ENCODE measurements around the gene MPDU1.
"Not testable (repeated sequence)": the region's sequence is repeated elsewhere in the genome, so short reads cannot be mapped to it uniquely, and the experiment has no call there.

MPDU1 gene

GRCh38 chr17:7612294-7612640, 28.6 kb downstream of the MPDU1 start:
- H3K27ac Mint-ChIP-seq = no peak overlapping the region
- H3K4me3 Mint-ChIP-seq = peak overlapping the region; percentile 64
- no peaks in the 10 kb centered on the region for H3K27me3 Mint-ChIP-seq (ENCODE audit: low read depth)
- peaks cover 6% of the 10 kb centered on the region for H3K36me3 Mint-ChIP-seq (ENCODE audit: low read depth)
- peaks cover 30% of the 10 kb centered on the region for H3K4me1 Mint-ChIP-seq (ENCODE audit: low read depth)
- H3K9me3 Mint-ChIP-seq = no peaks in the 10 kb centered on the region

GRCh38 chr17:7613769-7614424, 30.2 kb downstream of the MPDU1 start:
- peak overlapping the region; percentile 93 for H3K4me3 Mint-ChIP-seq
- H3K4me1 Mint-ChIP-seq (ENCODE audit: low read depth) = peaks cover 34% of the 10 kb centered on the region
- H3K27ac Mint-ChIP-seq = peak overlapping the region; percentile 89
- H3K9me3 Mint-ChIP-seq = no peaks in the 10 kb centered on the region
- peaks cover 6% of the 10 kb centered on the region for H3K36me3 Mint-ChIP-seq (ENCODE audit: low read depth)
- H3K27me3 Mint-ChIP-seq (ENCODE audit: low read depth) = no peaks in the 10 kb centered on the region

GRCh38 chr17:7614425-7615264, 31.0 kb downstream of the MPDU1 start, which contains the start of gene FXR2:
FXR2 (minus strand) TSS chr17:7614897; CDS start chr17:7614532, 365 bp downstream.
- Mint-ChIP-seq H3K27me3 (ENCODE audit: low read depth) (no peaks in the 10 kb centered on the region), H3K4me3 (peak within 1 kb of the TSS; percentile 93), H3K4me1 (ENCODE audit: low read depth) (peaks cover 30% of the 10 kb centered on the region), H3K27ac (peak within 1 kb of the TSS; percentile 89), H3K9me3 (no peaks in the 10 kb centered on the region), H3K36me3 (ENCODE audit: low read depth) (peaks cover 6% of the 10 kb centered on the region)

GRCh38 chr17:7615265-7615747, 31.7 kb downstream of the MPDU1 start:
- Mint-ChIP-seq H3K36me3 (ENCODE audit: low read depth) (peaks cover 6% of the 10 kb centered on the region), H3K4me1 (ENCODE audit: low read depth) (peaks cover 30% of the 10 kb centered on the region), H3K27ac (peak overlapping the region; percentile 88), H3K4me3 (peak overlapping the region; percentile 81), H3K27me3 (ENCODE audit: low read depth) (no peaks in the 10 kb centered on the region), H3K9me3 (no peaks in the 10 kb centered on the region)

- Mint-ChIP-seq H3K4me1 (ENCODE audit: low read depth) (peaks cover 10% of the 10 kb centered on the region), H3K9me3 (no peaks in the 10 kb centered on the region), H3K36me3 (ENCODE audit: low read depth) (no peaks in the 10 kb centered on the region), H3K27me3 (ENCODE audit: low read depth) (no peaks in the 10 kb centered on the region), H3K27ac (no peak overlapping the region), H3K4me3 (no peak overlapping the region)
Measured at GRCh38 chr17:7618608-7619007, 35.0 kb downstream of the MPDU1 start.

GRCh38 chr17:7620835-7621234, 37.2 kb downstream of the MPDU1 start:
- Mint-ChIP-seq H3K36me3 (ENCODE audit: low read depth) (no peaks in the 10 kb centered on the region), H3K9me3 (no peaks in the 10 kb centered on the region), H3K27ac (no peak overlapping the region), H3K27me3 (ENCODE audit: low read depth) (no peaks in the 10 kb centered on the region), H3K4me1 (ENCODE audit: low read depth) (peaks cover 3% of the 10 kb centered on the region), H3K4me3 (no peak overlapping the region)

- no peaks in the 10 kb centered on the region for H3K27me3 Mint-ChIP-seq (ENCODE audit: low read depth)
- no peaks in the 10 kb centered on the region for H3K9me3 Mint-ChIP-seq
- H3K4me3 Mint-ChIP-seq = no peak overlapping the region
- H3K4me1 Mint-ChIP-seq (ENCODE audit: low read depth) = peaks cover 7% of the 10 kb centered on the region
- no peak overlapping the region for H3K27ac Mint-ChIP-seq
- peaks cover 2% of the 10 kb centered on the region for H3K36me3 Mint-ChIP-seq (ENCODE audit: low read depth)
Measured at GRCh38 chr17:7623661-7624060, 40.0 kb downstream of the MPDU1 start.

- H3K4me3 Mint-ChIP-seq; H3K36me3 Mint-ChIP-seq (ENCODE audit: low read depth); H3K9me3 Mint-ChIP-seq; H3K27me3 Mint-ChIP-seq (ENCODE audit: low read depth); H3K27ac Mint-ChIP-seq; H3K4me1 Mint-ChIP-seq (ENCODE audit: low read depth): not testable (repeated sequence)
Measured at GRCh38 chr17:7625749-7626148, 42.1 kb downstream of the MPDU1 start.

- Mint-ChIP-seq H3K9me3 (no peaks in the 10 kb centered on the region), H3K4me1 (ENCODE audit: low read depth) (peaks cover 5% of the 10 kb centered on the region), H3K36me3 (ENCODE audit: low read depth) (peaks cover 2% of the 10 kb centered on the region), H3K27ac (no peak overlapping the region), H3K27me3 (ENCODE audit: low read depth) (no peaks in the 10 kb centered on the region), H3K4me3 (peak overlapping the region; percentile 95)
Measured at GRCh38 chr17:7626307-7626706, 42.7 kb downstream of the MPDU1 start.

- Mint-ChIP-seq H3K27me3 (ENCODE audit: low read depth) (no peaks in the 10 kb centered on the region), H3K36me3 (ENCODE audit: low read depth) (peaks cover 2% of the 10 kb centered on the region), H3K27ac (no peak overlapping the region), H3K4me3 (peak overlapping the region; percentile 95), H3K4me1 (ENCODE audit: low read depth) (peaks cover 5% of the 10 kb centered on the region), H3K9me3 (no peaks in the 10 kb centered on the region)
Measured at GRCh38 chr17:7626956-7627249, 43.3 kb downstream of the MPDU1 start.

- Mint-ChIP-seq H3K9me3 (no peaks in the 10 kb centered on the region), H3K27ac (peak within 1 kb of the TSS; percentile 72), H3K4me1 (ENCODE audit: low read depth) (peaks cover 8% of the 10 kb centered on the region), H3K27me3 (ENCODE audit: low read depth) (no peaks in the 10 kb centered on the region), H3K36me3 (ENCODE audit: low read depth) (peaks cover 2% of the 10 kb centered on the region), H3K4me3 (peak within 1 kb of the TSS; percentile 95)
Measured at GRCh38 chr17:7627250-7628121, 43.8 kb downstream of the MPDU1 start, which contains the start of gene SAT2. SAT2 (minus strand) TSS chr17:7627821; CDS start chr17:7627635, 186 bp downstream.

GRCh38 chr17:7629939-7630571, 46.4 kb downstream of the MPDU1 start, which contains the start of gene SHBG:
SHBG (plus strand) TSS chr17:7630135; CDS start chr17:7630173, 38 bp downstream.
- no peak within 1 kb of the TSS for H3K27ac Mint-ChIP-seq

GRCh38 chr17:7631398-7632380, 48.0 kb downstream of the MPDU1 start:
- Mint-ChIP-seq H3K27me3 (ENCODE audit: low read depth) (no peaks in the 10 kb centered on the region), H3K4me1 (ENCODE audit: low read depth) (peaks cover 8% of the 10 kb centered on the region), H3K27ac (no peak overlapping the region), H3K9me3 (no peaks in the 10 kb centered on the region), H3K36me3 (ENCODE audit: low read depth) (no peaks in the 10 kb centered on the region), H3K4me3 (no peak overlapping the region)

More at GRCh38 chr17:7629939-7630571, 46.4 kb downstream of the MPDU1 start, which contains the start of gene SHBG:
- Mint-ChIP-seq H3K9me3 (no peaks in the 10 kb centered on the region), H3K4me3 (no peak within 1 kb of the TSS), H3K27me3 (ENCODE audit: low read depth) (no peaks in the 10 kb centered on the region), H3K4me1 (ENCODE audit: low read depth) (peaks cover 9% of the 10 kb centered on the region), H3K36me3 (ENCODE audit: low read depth) (peaks cover 2% of the 10 kb centered on the region)

Data from T-helper 1 cell treated with Interleukin-12 subunit alpha and Interleukin-12 subunit beta and Interleukin-4 antibody, amounts not matched to agents 30 μg/mL and 1 μg/mL, for 36 hours (primary cell).